GM23338 (cell line): ENCODE data around the gene SHISA8.

Source experiments
- CREB1 ChIP-seq: fragments of 250-450 bp; sonication (Bioruptor Pico); IDR thresholded peaks from 2 replicates; pipeline ENCODE4 v1.5.0; 2020; ENCODE audit warnings: low read depth, mild to moderate bottlenecking, moderate library complexity
- CTCF ChIP-seq, 2 experiments: fragments of 200-600 bp in 1 of 2; sonication (generic) in 1 of 2; conservative IDR thresholded peaks; 2 replicates each; pipeline versions ENCODE4 v1.5.1 to v1.6.1; 2016 to 2017; ENCODE audit warnings: antibody characterized with exemption in 2 of 2, low read depth in 2 of 2, mild to moderate bottlenecking in 2 of 2, moderate library complexity in 1 of 2
- ETS1 ChIP-seq: IDR thresholded peaks from 2 replicates; pipeline ENCODE4 v1.6.1; 2016; ENCODE audit warnings: antibody characterized with exemption
- EZH2 ChIP-seq: fragments of 200-600 bp; sonication (generic); IDR thresholded peaks from one replicate; pipeline ENCODE4 v1.8.0; 2017; ENCODE audit warnings: antibody characterized with exemption, mild to moderate bottlenecking, low read depth; ENCODE audit not compliant: unreplicated experiment
- EZH2phosphoT487 ChIP-seq: fragments of 200-600 bp; sonication (generic); IDR thresholded peaks from one replicate; pipeline ENCODE4 v1.8.1; 2018; ENCODE audit warnings: antibody characterized with exemption; ENCODE audit not compliant: unreplicated experiment
- JUNB ChIP-seq: IDR thresholded peaks from one replicate; pipeline ENCODE4 v1.6.1; 2016; ENCODE audit warnings: antibody characterized with exemption; ENCODE audit not compliant: unreplicated experiment
- POLR2AphosphoS5 ChIP-seq: IDR thresholded peaks from 2 replicates; pipeline ENCODE4 v1.6.1; 2016; ENCODE audit warnings: antibody characterized with exemption, low read depth
- REST ChIP-seq: IDR thresholded peaks from one replicate; pipeline ENCODE4 v1.6.1; 2018; ENCODE audit warnings: antibody characterized with exemption; ENCODE audit not compliant: unreplicated experiment
- ZNF114 ChIP-seq: fragments of 250-450 bp; sonication (Bioruptor Pico); IDR thresholded peaks from 2 replicates; pipeline ENCODE4 v1.5.0; 2020; ENCODE audit warnings: mild to moderate bottlenecking, moderate library complexity
- ZNF331 ChIP-seq: fragments of 250-450 bp; sonication (Bioruptor Pico); IDR thresholded peaks from 2 replicates; pipeline ENCODE4 v1.5.0; 2020; ENCODE audit warnings: low read depth, mild to moderate bottlenecking, moderate library complexity
- ZNF462 ChIP-seq: fragments of 250-450 bp; sonication (Bioruptor Pico); IDR thresholded peaks from 2 replicates; pipeline ENCODE4 v1.5.0; 2020; ENCODE audit warnings: mild to moderate bottlenecking, moderate library complexity

GRCh38 chr22:41949297-41949965 lies 34.6 kb upstream of the SHISA8 start:
- TF ChIP-seq CTCF (conservative IDR thresholded peaks at IDR 0.05; ENCODE audit: low read depth in 2 of 2) (no peak), EZH2 (no peak), POLR2AphosphoS5 (no peak), REST (no peak), ZNF331 (CRISPR knock-in tag) (no peak), JUNB (no peak), ZNF114 (CRISPR knock-in tag) (no peak), EZH2phosphoT487 (no peak), ZNF462 (CRISPR knock-in tag) (no peak), ETS1 (no peak), CREB1 (CRISPR knock-in tag) (no peak)
